Duodenal mucosa (tissue), 2 donors: ENCODE data around the gene MYLK4.

ENCODE experiments used
- H3K27ac ChIP-seq: one replicate; pipeline ENCODE4 v1.7.0; 2013; ENCODE audit warnings: low read depth, low read length
- H3K27me3 ChIP-seq, 2 donors: one replicate each; pipeline ENCODE4 v1.7.0; 2013; ENCODE audit warnings: low read length in 2 of 2, control low read depth in 1 of 2; ENCODE audit not compliant: insufficient read depth in 2 of 2, control insufficient read depth in 1 of 2
- H3K36me3 ChIP-seq, 2 donors: one replicate each; pipeline ENCODE4 v1.7.0; 2013; ENCODE audit warnings: low read length in 2 of 2, control low read depth in 1 of 2; ENCODE audit not compliant: insufficient read depth in 2 of 2, control insufficient read depth in 1 of 2
- H3K4me1 ChIP-seq, 2 donors: one replicate each; pipeline ENCODE4 v1.7.0; 2013; ENCODE audit warnings: low read length in 2 of 2, control low read depth in 1 of 2; ENCODE audit not compliant: insufficient read depth in 2 of 2, control insufficient read depth in 1 of 2
- H3K4me3 ChIP-seq, 2 donors: one replicate each; pipeline ENCODE4 v1.7.0; 2013; ENCODE audit warnings: low read length in 2 of 2, low read depth in 1 of 2
- H3K9ac ChIP-seq, 2 donors: one replicate each; pipeline ENCODE4 v1.7.0; 2013; ENCODE audit warnings: low read length in 2 of 2, low read depth in 1 of 2
- H3K9me3 ChIP-seq, 2 donors: one replicate each; pipeline ENCODE4 v1.7.0; 2013; ENCODE audit warnings: low read length in 2 of 2, control low read depth in 1 of 2; ENCODE audit not compliant: control insufficient read depth in 1 of 2

MYLK4 gene

GRCh38 chr6:2666906-2667575, 83.7 kb downstream of the MYLK4 start:
- Histone ChIP-seq H3K9ac (no peak overlapping the region), H3K27me3 (peaks cover 0 to 3% of the 10 kb centered on the region in 2 donors), H3K4me3 (no peak overlapping the region), H3K9me3 (no peaks in the 10 kb centered on the region), H3K36me3 (no peaks in the 10 kb centered on the region), H3K27ac (no peak overlapping the region), H3K4me1 (no peaks in the 10 kb centered on the region)

- Histone ChIP-seq H3K4me1 (no peaks in the 10 kb centered on the region), H3K4me3 (no peak overlapping the region), H3K9ac (no peak overlapping the region), H3K9me3 (no peaks in the 10 kb centered on the region), H3K27ac (no peak overlapping the region), H3K36me3 (no peaks in the 10 kb centered on the region), H3K27me3 (peaks cover 0 to 3% of the 10 kb centered on the region in 2 donors)
These were observed 85.3 kb downstream of the MYLK4 start for GRCh38 chr6:2665146-2666070.

- no peak overlapping the region for H3K4me3 ChIP-seq
- H3K4me1 ChIP-seq = no peaks in the 10 kb centered on the region
- no peaks in the 10 kb centered on the region for H3K27me3 ChIP-seq
- no peaks in the 10 kb centered on the region for H3K36me3 ChIP-seq
- no peak overlapping the region for H3K27ac ChIP-seq
- H3K9me3 ChIP-seq = no peaks in the 10 kb centered on the region
- no peak overlapping the region for H3K9ac ChIP-seq
These were observed 87.6 kb downstream of the MYLK4 start for GRCh38 chr6:2663123-2663522.

GRCh38 chr6:2661651-2662050, 89.1 kb downstream of the MYLK4 start:
- Histone ChIP-seq H3K27me3 (no peaks in the 10 kb centered on the region), H3K27ac (no peak overlapping the region)

GRCh38 chr6:2659882-2660281, 90.8 kb downstream of the MYLK4 start:
- Histone ChIP-seq H3K9me3 (no peaks in the 10 kb centered on the region), H3K9ac (no peak overlapping the region), H3K27me3 (no peaks in the 10 kb centered on the region), H3K4me3 (no peak overlapping the region), H3K36me3 (no peaks in the 10 kb centered on the region), H3K27ac (no peak overlapping the region), H3K4me1 (no peaks in the 10 kb centered on the region)

More at GRCh38 chr6:2661651-2662050, 89.1 kb downstream of the MYLK4 start:
- Histone ChIP-seq H3K9me3 (no peaks in the 10 kb centered on the region), H3K9ac (no peak overlapping the region), H3K36me3 (no peaks in the 10 kb centered on the region), H3K4me3 (no peak overlapping the region), H3K4me1 (no peaks in the 10 kb centered on the region)

GRCh38 chr6:2659381-2659780, 91.3 kb downstream of the MYLK4 start:
- Histone ChIP-seq H3K27me3 (no peaks in the 10 kb centered on the region), H3K36me3 (no peaks in the 10 kb centered on the region), H3K9ac (no peak overlapping the region), H3K4me1 (no peaks in the 10 kb centered on the region), H3K27ac (no peak overlapping the region), H3K4me3 (no peak overlapping the region), H3K9me3 (no peaks in the 10 kb centered on the region)

GRCh38 chr6:2658788-2659187, 91.9 kb downstream of the MYLK4 start:
- no peaks in the 10 kb centered on the region for H3K27me3 ChIP-seq
- no peak overlapping the region for H3K4me3 ChIP-seq
- no peak overlapping the region for H3K27ac ChIP-seq
- no peaks in the 10 kb centered on the region for H3K4me1 ChIP-seq
- H3K36me3 ChIP-seq = no peaks in the 10 kb centered on the region
- H3K9ac ChIP-seq = no peak overlapping the region
- H3K9me3 ChIP-seq = no peaks in the 10 kb centered on the region

GRCh38 chr6:2656460-2657079, 94.2 kb downstream of the MYLK4 start:
- Histone ChIP-seq H3K4me1 (no peaks in the 10 kb centered on the region), H3K9ac (no peak overlapping the region), H3K27ac (no peak overlapping the region), H3K36me3 (no peaks in the 10 kb centered on the region), H3K9me3 (no peaks in the 10 kb centered on the region), H3K4me3 (no peak overlapping the region), H3K27me3 (no peaks in the 10 kb centered on the region)

GRCh38 chr6:2655844-2656433, 94.8 kb downstream of the MYLK4 start:
- Histone ChIP-seq H3K4me1 (no peaks in the 10 kb centered on the region), H3K27me3 (no peaks in the 10 kb centered on the region), H3K36me3 (no peaks in the 10 kb centered on the region), H3K4me3 (no peak overlapping the region), H3K9me3 (no peaks in the 10 kb centered on the region), H3K27ac (no peak overlapping the region), H3K9ac (no peak overlapping the region)
